Stimulated activated CD4-positive, alpha-beta T cell treated with anti-CD3 and anti-CD28 coated beads, Interleukin-12 subunit alpha, Interleukin-12 subunit beta, amount 100 ng/mL, for 24 hours (primary cell): ENCODE data around the gene OSBPL7.

Experiments
- DNase-seq, 2 experiments: peaks; one replicate each; pipeline ENCODE4 v3.0.0-alpha.2; 2020; ENCODE audit warnings: low read depth in 2 of 2

The OSBPL7 gene

DNA sequence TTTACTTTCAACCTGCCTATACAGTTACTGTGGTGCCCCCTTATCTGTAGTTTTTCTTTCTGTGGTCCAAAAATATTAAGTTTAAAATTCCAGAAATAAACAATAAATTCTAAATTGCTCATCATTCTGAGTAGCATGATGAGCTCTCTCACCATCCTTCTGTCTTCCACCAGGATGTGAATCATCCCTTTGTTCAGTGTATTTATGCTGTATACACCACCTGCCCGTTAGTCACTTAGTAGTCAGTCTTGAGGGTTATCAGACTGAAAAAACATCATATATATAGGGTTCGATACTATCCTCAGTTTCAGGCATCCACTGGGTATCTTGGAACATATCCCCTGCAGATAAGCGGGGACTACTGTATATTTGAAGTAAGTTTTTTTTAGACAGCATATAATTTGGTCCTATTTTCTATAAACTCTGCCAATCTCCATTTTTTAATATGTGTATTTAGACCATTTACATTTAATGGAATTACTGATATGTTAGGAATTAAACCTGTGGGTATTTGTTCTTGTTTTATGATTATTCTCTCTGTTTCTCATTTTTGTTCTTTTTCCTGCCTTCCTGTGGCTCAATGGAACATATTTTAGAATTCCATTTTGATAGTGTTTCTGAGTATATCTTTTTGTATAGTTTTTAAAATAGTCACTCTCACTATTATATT, 57.5 kb downstream of the OSBPL7 start:
- DNase-seq: no peak

DNA sequence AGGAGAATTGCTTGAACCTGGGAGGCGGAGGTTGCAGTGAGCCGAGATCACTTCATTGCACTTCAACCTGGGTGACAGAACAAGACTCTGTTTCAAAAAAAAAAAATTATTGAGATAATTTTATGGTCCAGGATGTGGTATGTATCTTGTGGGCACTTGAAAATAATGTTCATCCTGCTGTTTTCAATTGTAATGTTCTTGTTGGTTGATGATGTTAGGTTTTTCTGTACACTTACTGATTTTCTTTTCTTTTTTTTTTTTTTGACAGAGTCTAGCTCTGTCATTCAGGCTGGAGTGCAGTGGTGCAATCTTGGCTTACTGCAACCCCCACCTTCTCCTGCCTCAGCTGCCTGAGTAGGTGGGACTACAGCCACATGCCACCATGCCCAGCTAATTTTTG, 58.9 kb downstream of the OSBPL7 start:
- DNase-seq: no peak

DNA sequence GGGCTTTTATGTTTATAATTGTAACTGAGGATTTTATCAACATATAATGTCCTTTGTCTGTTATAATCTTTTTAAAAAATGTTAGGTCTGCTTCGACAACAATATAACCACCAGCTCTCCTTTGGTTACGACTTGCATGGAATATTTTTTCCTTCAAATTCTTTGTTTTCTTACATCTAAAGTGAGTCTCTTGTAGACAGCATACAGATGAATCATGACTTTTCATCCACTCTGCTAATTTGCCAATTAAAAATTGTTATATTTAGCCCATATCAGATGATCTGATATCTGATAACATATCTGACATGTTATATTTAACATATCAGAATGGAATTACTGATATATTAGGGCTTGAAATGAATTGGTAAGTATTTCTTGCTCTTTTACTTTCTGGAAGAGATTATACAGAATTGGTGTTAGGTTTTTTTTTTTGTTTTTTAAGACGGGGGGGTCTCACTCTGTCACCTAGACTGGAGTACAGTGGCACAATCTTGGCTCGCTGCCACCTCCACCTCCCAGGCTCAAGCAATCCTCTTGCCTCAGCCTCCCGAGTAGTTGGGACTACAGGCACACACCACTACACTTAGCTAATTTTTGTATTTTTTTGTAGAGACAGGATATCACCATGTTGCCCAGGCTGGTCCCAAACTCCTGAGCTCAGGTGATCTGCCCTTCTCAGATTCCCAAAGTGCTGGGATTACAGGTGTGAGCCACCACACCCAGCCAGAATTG, 61.0 kb downstream of the OSBPL7 start:
- DNase-seq: no peak

DNA sequence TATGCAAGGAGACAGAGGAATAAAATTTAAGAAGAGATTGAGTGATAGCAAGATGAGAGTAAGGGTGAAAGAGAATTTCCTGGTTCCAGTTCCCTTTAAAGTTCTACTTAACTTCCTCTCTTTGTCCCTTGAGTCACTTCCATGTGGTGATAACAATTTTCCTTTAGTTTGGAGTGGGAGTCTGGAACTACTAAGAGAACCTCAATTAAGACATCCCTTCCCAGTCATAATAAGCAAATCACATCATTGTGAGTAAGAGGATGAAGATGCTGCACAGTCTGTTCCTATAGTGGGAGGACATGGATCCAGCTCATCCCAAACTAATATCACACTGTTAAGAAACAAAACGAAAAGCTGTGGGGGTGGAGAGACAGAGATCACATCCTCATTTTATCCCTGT, 64.2 kb downstream of the OSBPL7 start:
- no peak for DNase-seq
